ENCODE data around the gene TSC22D2. TPM values are rescaled to one million over a fixed set of nuclear protein-coding genes. Genes with fewer than 3 reads are reported as not detected.

TSC22D2 gene
- total and polyA plus RNA-seq, 2 of the 8 experiments (the other 6 are each of a cell fraction or from before 2014, with no cell fraction given) = 3.4 to 27.6 TPM

GRCh38 chr3:150410311-150411105 is 2.4 kb downstream of the TSC22D2 start:
- H3K23me2 ChIP-seq (ENCODE audit: low read depth, low read length) = peaks cover 17% of the 10 kb centered on the region; the same call in 1 of the 2 replicates
- H3K36me3 ChIP-seq (ENCODE audit: control insufficient read depth in 2 of 4, insufficient read depth in 4 of 4, low read length in 3 of 4) = peaks cover 0 to 3% (median 0%) of the 10 kb centered on the region in 4 experiments; a peak in 1 of 8 replicates
- H3K27me3 ChIP-seq (replicated peaks in 1 of 4; ENCODE audit: control insufficient read depth in 3 of 4, extremely low read depth in 1 of 4, insufficient read depth in 3 of 4, low read length in 3 of 4) = no peaks in the 10 kb centered on the region
- peaks cover 6% of the 10 kb centered on the region; the same call in 1 of the 2 replicates for H3K79me1 ChIP-seq (ENCODE audit: low read depth, low read length)
- no peak for DNase-seq (ENCODE audit: low read depth in 1 of 2, low spot score in 2 of 2)
- H3K4me3 ChIP-seq (ENCODE audit: extremely low read depth in 1 of 4, insufficient read depth in 2 of 4, low read depth in 3 of 4, low read length in 4 of 4) = peak overlapping the region; percentile 72 to 95 (median 90)
- peak overlapping the region; percentile 92 to 100 for H3K4me2 ChIP-seq (ENCODE audit: insufficient read depth in 1 of 2, low read depth in 2 of 2, low read length in 2 of 2)
- ChIA-PET POLR2A (ENCODE audit: partially characterized antibody) (interaction anchor here (0.8 to 4.1 kb wide), 14 partner anchors 8 to 169 kb away, joined by 3 to 18 read pairs (median 4); partner anchors contain the start of genes EIF2A and SERP1), CTCF (ENCODE audit: partially characterized antibody) (interaction anchor here (0.6 to 4.9 kb wide), 34 partner anchors 8 to 187 kb away, joined by 3 to 49 read pairs (median 4); no protein-coding TSS in a partner anchor)
- H2BK5ac ChIP-seq (ENCODE audit: low read depth, low read length) = no peak overlapping the region
- peaks cover 0 to 6% (median 3%) of the 10 kb centered on the region in 4 experiments; a peak in 3 of 7 replicates for H3K4me1 ChIP-seq (replicated peaks in 1 of 4; ENCODE audit: control insufficient read depth in 3 of 4, insufficient read depth in 4 of 4, low read length in 3 of 4)
- FAIRE-seq = no peak
- no peak overlapping the region for H2BK12ac ChIP-seq (ENCODE audit: low read depth, low read length)
- WGBS, 2 experiments (ENCODE audit: extremely low coverage in 1 of 2, insufficient coverage in 1 of 2, insufficient read length in 1 of 2, insufficient replicate concordance in 2 of 2, low coverage in 1 of 2, low lambda C conversion rate in 2 of 2, missing lambda C conversion rate in 1 of 2) = 3% methylated on average over 60 of the region's 68 CpGs; no CpG with 5 or more reads in 1 of the 2 experiments
- H4K5ac ChIP-seq (ENCODE audit: insufficient read length, low read depth, low read length) = no peak overlapping the region
- H2BK120ac ChIP-seq (replicated peaks; ENCODE audit: low read depth, low read length) = no peak overlapping the region
- H3K4ac ChIP-seq (replicated peaks; ENCODE audit: insufficient read length, low read depth, low read length) = no peak overlapping the region
- H3K56ac ChIP-seq (replicated peaks; ENCODE audit: insufficient read length, low read depth, low read length) = no peak overlapping the region
- H4K20me1 ChIP-seq (replicated peaks in 1 of 2; ENCODE audit: control insufficient read depth in 1 of 2, insufficient read depth in 2 of 2, low read length in 2 of 2) = peaks cover 25 to 34% of the 10 kb centered on the region in 2 experiments
- peak overlapping the region; percentile 26 to 76 (median 38); a peak in 4 of 7 replicates for H3K9ac ChIP-seq (replicated peaks in 1 of 4; ENCODE audit: extremely low read depth in 1 of 4, low read depth in 3 of 4, low read length in 3 of 4)
- H2BK20ac ChIP-seq (ENCODE audit: low read length) = no peak overlapping the region
- H3K23ac ChIP-seq (ENCODE audit: insufficient read length) = no peak overlapping the region
- H3K79me2 ChIP-seq (ENCODE audit: control insufficient read depth in 1 of 2, insufficient read depth in 2 of 2, low read length in 2 of 2) = peaks cover 22 to 62% of the 10 kb centered on the region in 2 experiments
- no peak overlapping the region for H2BK15ac ChIP-seq (ENCODE audit: low read length)
- no peak overlapping the region for H4K91ac ChIP-seq (replicated peaks; ENCODE audit: insufficient read length, low read length)
- no peak overlapping the region for H3K18ac ChIP-seq (ENCODE audit: extremely low read depth, low read length)
- H3K14ac ChIP-seq (ENCODE audit: insufficient read length) = no peak overlapping the region
- H3K9me3 ChIP-seq (ENCODE audit: insufficient read depth in 2 of 2, low read depth in 1 of 2, low read length in 1 of 2) = no peaks in the 10 kb centered on the region
- H2AFZ ChIP-seq (ENCODE audit: low read length) = no peak overlapping the region
- no peak overlapping the region for H2AK5ac ChIP-seq (ENCODE audit: low read depth, low read length)
- H3K27ac ChIP-seq (ENCODE audit: low read depth, low read length) = no peak overlapping the region
- H4K8ac ChIP-seq (ENCODE audit: extremely low read depth, insufficient read depth, low read length) = no peak overlapping the region; the same call in 1 of the 2 replicates
- TF ChIP-seq, protein P1, sequence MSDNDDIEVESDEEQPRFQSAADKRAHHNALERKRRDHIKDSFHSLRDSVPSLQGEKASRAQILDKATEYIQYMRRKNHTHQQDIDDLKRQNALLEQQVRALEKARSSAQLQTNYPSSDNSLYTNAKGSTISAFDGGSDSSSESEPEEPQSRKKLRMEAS (IDR thresholded peaks at IDR 0.05) = peak; percentile 55
- peak in 1 of 2 experiments; percentile 22; a peak in 1 of 4 replicates for TF ChIP-seq HDAC2 (IDR thresholded peaks at IDR 0.05; ENCODE audit: borderline replicate concordance in 1 of 2, low read depth in 2 of 2, low read length in 2 of 2)
- peak in 1 of 3 experiments; percentile 5; a peak in 1 of 4 replicates for TF ChIP-seq CTCF (IDR thresholded peaks at IDR 0.05; ENCODE audit: control extremely low read depth in 1 of 3, insufficient read depth in 1 of 3, low read depth in 1 of 3, low read length in 3 of 3)
- TF ChIP-seq EP300 (IDR thresholded peaks at IDR 0.05; ENCODE audit: borderline replicate concordance in 1 of 2, low read depth in 2 of 2, low read length in 2 of 2) = no peak
- TF ChIP-seq TEAD4 (IDR thresholded peaks at IDR 0.05; ENCODE audit: low read depth, low read length) = no peak
- TF ChIP-seq E2F6 (IDR thresholded peaks at IDR 0.05) = peak; percentile 38; the same call in 1 of the 2 replicates

All from H1 (cell line).